Measurements from ENCODE around the gene AP5S1.

DNA sequence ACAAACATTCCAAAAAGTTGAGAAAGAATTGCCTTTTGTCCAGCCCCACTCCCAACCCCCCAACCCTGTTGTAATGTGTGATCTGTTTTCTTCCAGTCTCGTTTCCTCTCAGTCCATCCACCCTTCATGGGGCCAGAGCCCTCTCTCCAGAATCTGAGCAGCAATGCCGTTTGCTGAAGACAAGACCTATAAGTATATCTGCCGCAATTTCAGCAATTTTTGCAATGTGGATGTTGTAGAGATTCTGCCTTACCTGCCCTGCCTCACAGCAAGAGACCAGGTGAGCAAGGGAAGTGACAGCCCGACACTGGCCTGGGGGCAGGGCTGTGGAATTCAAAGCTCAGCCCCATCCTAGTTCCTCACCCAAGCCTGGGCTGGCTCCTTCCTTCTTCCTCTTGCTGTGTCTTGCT is 34.1 kb downstream of the AP5S1 start:
- TF ChIP-seq, protein P1, sequence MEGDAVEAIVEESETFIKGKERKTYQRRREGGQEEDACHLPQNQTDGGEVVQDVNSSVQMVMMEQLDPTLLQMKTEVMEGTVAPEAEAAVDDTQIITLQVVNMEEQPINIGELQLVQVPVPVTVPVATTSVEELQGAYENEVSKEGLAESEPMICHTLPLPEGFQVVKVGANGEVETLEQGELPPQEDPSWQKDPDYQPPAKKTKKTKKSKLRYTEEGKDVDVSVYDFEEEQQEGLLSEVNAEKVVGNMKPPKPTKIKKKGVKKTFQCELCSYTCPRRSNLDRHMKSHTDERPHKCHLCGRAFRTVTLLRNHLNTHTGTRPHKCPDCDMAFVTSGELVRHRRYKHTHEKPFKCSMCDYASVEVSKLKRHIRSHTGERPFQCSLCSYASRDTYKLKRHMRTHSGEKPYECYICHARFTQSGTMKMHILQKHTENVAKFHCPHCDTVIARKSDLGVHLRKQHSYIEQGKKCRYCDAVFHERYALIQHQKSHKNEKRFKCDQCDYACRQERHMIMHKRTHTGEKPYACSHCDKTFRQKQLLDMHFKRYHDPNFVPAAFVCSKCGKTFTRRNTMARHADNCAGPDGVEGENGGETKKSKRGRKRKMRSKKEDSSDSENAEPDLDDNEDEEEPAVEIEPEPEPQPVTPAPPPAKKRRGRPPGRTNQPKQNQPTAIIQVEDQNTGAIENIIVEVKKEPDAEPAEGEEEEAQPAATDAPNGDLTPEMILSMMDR (conservative IDR thresholded peaks at IDR 0.05 in 1 of 2, IDR thresholded peaks at IDR 0.05 in 1 of 2; ENCODE audit: extremely low read depth in 1 of 2, insufficient read depth in 1 of 2, low read depth in 1 of 2, low read length in 2 of 2), result no peak
- TF ChIP-seq EZH2 (IDR thresholded peaks at IDR 0.05; ENCODE audit: borderline replicate concordance, low read length), result no peak
